ENCODE data around the gene CGB7. TPM values are rescaled to one million over a fixed set of nuclear protein-coding genes. Genes with fewer than 3 reads are reported as not detected.
A peak's percentile ranks its signal among the peaks of the same experiment; 100 is the strongest.

CGB7 gene
- total RNA-seq, 1 experiment from 2014 or later, result 1.2 TPM

GRCh38 chr19:49084206-49085019, 26.9 kb upstream of the CGB7 start:
- H3K27ac Mint-ChIP-seq, result peak overlapping the region; percentile 90 to 99 (median 98); a peak in 6 of 7 replicates
- Histone ChIP-seq H3T11ph (ENCODE audit: low read length) (no peak overlapping the region), H2AFZ (ENCODE audit: low read length) (no peak overlapping the region), H3K56ac (ENCODE audit: insufficient read length, low read depth, low read length) (no peak overlapping the region), H4K8ac (replicated peaks; ENCODE audit: insufficient read length, low read depth, low read length) (no peak overlapping the region), H3K4me2 (ENCODE audit: insufficient read depth, insufficient read length, low read length) (peak overlapping the region; percentile 51), H3K18ac (ENCODE audit: insufficient read length, low read depth, low read length) (no peak overlapping the region), H3K27me3 (ENCODE audit: insufficient read depth, low read length) (no peaks in the 10 kb centered on the region), H4K20me1 (ENCODE audit: control insufficient read depth, insufficient read depth, insufficient read length) (no peaks in the 10 kb centered on the region), H3K4me1 (ENCODE audit: insufficient read depth, low read length) (peaks cover 2% of the 10 kb centered on the region; the same call in 1 of the 2 replicates), H4K91ac (ENCODE audit: insufficient read length, low read depth, low read length) (no peak overlapping the region), H2AK5ac (ENCODE audit: insufficient read length, low read length) (no peak overlapping the region), H3K9me3 (ENCODE audit: control insufficient read depth, low read depth, low read length) (no peaks in the 10 kb centered on the region), H2BK15ac (ENCODE audit: low read depth, low read length) (no peak overlapping the region), H2BK20ac (ENCODE audit: low read depth, low read length, poor library complexity, severe bottlenecking) (no peak overlapping the region), H2BK12ac (ENCODE audit: insufficient read length, low read depth, low read length) (no peak overlapping the region), H3K4ac (ENCODE audit: low read depth, low read length) (no peak overlapping the region), H3K23me2 (ENCODE audit: insufficient read length, low read depth, low read length, poor library complexity, severe bottlenecking) (peaks cover 7% of the 10 kb centered on the region), H3K23ac (ENCODE audit: insufficient read length, low read depth, low read length) (no peak overlapping the region), H2BK120ac (ENCODE audit: low read depth, low read length, poor library complexity, severe bottlenecking) (no peak overlapping the region), H3K79me1 (ENCODE audit: insufficient read depth, low read depth, low read length, poor library complexity, severe bottlenecking) (peaks cover 6% of the 10 kb centered on the region), H3K14ac (ENCODE audit: insufficient read depth, low read length) (no peak overlapping the region), H2BK5ac (ENCODE audit: insufficient read length, low read length) (no peak overlapping the region), H3K27ac (ENCODE audit: insufficient read length, low read depth, low read length) (no peak overlapping the region), H3K79me2 (ENCODE audit: insufficient read depth, low read length) (peaks cover 28% of the 10 kb centered on the region), H3K9ac (ENCODE audit: extremely low read depth, insufficient read length, low read length) (peak overlapping the region; percentile 67), H4K5ac (ENCODE audit: insufficient read length, low read depth, low read length) (no peak overlapping the region)
- peaks cover 22 to 31% (median 29%) of the 10 kb centered on the region in 3 experiments for H3K36me3 Mint-ChIP-seq (ENCODE audit: insufficient read depth in 1 of 3, low read depth in 3 of 3)
- peaks cover 3% of the 10 kb centered on the region in 2 experiments; a peak in 3 of 5 replicates for H3K9me3 Mint-ChIP-seq
- peaks cover 26% of the 10 kb centered on the region for H3K27me3 Mint-ChIP-seq (ENCODE audit: low read depth)
- peak overlapping the region; percentile 95 to 98 for H3K4me3 Mint-ChIP-seq
- peaks cover 12 to 20% of the 10 kb centered on the region in 2 experiments for H3K4me1 Mint-ChIP-seq
- no peak for DNase-seq
- WGBS (ENCODE audit: extremely low coverage, insufficient read length, low lambda C conversion rate), result no CpG with 5 or more reads among the region's 26 CpGs
- no peak for TF ChIP-seq CTCF (conservative IDR thresholded peaks at IDR 0.05)

Data from H9 (cell line).